Glomerular visceral epithelial cell (primary cell): Measurements from ENCODE around the gene DEUP1.
"Not testable (repeated sequence)": the region's sequence is repeated elsewhere in the genome, so short reads cannot be mapped to it uniquely, and the experiment has no call there.

Experiments used
- DNase-seq: peaks from one replicate; pipeline ENCODE4 v3.0.0-alpha.2; 2016; ENCODE audit errors: extremely low spot score

DEUP1 gene, protein sequence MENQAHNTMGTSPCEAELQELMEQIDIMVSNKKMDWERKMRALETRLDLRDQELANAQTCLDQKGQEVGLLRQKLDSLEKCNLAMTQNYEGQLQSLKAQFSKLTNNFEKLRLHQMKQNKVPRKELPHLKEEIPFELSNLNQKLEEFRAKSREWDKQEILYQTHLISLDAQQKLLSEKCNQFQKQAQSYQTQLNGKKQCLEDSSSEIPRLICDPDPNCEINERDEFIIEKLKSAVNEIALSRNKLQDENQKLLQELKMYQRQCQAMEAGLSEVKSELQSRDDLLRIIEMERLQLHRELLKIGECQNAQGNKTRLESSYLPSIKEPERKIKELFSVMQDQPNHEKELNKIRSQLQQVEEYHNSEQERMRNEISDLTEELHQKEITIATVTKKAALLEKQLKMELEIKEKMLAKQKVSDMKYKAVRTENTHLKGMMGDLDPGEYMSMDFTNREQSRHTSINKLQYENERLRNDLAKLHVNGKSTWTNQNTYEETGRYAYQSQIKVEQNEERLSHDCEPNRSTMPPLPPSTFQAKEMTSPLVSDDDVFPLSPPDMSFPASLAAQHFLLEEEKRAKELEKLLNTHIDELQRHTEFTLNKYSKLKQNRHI

DNA sequence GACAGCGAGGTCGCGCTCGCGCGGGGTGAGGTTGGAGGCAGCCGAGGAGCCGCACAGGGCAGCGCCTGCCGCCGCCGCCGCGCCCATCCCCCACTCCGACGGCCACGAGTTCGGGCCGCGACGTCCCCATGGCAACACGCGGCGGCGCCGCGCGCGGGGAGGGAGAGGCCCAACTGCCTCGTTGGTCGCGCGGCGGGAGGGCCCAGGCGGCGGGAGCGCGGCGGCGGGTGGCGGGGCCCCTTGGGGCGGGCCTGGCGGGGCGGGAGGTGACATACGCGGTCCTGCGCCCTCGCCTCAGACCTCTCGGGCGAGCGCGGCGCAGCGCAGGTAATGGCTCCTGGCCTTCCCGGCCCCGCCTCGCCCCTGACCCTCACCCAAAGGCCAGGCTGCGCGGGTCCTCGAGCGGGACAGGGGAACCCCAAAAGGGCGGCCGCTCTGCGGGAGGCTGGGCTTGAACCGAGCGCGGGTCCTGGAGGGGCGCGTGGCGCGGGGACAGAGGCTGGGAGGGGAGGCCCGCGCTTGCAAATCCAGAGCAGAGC lies at the start of gene DEUP1:
Gene DEUP1, plus strand, starts transcription at position 297 of the 539 bp plus-strand sequence. CDS start 1,518 bp downstream, outside the sequence.
- no peak for DNase-seq

DNA sequence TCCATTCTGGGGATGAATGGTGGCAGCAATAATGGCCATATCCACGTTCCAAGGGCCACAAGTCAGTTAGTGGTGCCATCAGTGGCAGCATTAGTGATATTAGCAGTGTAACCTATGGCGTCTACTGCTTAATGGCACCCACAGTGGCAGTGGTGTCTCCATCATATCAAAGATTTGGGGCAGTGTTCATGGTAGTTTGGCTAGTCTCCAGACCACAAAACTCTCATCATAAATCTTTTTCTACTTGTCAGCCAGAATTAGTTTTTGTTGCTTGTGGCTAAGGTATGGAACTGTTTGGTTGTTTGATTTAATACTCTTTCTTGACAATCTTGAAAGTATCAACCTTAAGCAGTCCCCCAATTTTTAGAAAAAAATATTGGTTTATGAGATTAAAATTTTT lies 45.1 kb upstream of the DEUP1 start:
- DNase-seq, result no peak

DNA sequence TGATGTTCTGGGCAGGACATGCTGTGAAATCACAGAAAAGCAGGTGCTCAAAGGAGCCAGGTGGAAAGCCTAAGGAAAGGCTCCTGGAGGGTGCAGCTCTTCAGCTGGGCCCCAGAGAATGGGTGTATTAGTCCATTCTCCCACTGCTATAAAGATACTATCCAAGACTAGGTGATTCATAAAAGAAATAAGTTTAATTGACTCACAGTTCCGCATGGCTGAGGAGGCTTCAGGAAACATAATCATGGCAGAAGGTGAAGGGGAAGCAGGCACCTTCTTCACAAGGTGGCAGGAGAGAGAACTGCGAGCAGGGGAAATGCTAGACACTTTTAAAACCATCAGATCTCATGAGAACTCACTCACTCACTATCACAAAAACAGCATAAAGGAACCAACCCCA lies 43.1 kb upstream of the DEUP1 start:
- peak; percentile 15 for DNase-seq

DNA sequence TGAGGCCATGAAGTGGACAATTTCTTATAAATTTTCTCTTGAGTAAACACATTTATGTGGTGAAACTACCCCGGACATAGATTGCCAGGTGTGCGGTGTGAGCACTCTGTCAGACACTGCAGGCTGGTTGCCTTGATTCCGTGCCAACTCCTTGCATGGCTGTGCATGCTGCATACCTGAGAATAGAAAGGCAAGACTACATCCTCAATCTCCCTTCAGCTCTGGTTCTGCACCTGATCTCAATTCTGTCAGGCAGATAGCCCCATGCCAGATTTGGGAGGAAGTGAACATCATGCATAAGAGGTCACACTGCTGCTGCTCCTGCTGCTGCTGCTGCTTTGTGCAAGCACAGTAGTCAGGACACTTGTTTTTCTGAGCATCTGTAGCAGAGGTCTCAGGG lies 42.5 kb upstream of the DEUP1 start:
- no peak for DNase-seq

DNA sequence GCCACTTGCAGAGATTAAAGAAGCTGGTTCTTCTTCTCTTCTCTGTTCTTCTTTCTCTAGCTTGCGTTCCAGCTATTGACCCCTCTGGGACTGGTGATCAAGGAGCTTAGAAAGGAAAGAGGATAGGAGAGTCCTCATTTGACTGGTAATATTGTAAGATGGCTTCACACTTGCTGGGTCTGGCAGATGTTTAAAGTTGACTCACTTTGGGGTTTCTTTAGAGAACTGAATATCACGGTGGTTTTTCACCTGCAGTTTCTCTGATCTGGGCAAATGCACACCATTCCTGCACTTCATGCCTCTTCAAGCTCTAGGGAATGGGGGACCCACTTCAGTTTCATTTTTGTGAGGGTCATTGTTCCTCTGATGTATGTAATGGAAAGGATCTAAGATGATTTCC lies 41.8 kb upstream of the DEUP1 start:
- DNase-seq, result no peak

DNA sequence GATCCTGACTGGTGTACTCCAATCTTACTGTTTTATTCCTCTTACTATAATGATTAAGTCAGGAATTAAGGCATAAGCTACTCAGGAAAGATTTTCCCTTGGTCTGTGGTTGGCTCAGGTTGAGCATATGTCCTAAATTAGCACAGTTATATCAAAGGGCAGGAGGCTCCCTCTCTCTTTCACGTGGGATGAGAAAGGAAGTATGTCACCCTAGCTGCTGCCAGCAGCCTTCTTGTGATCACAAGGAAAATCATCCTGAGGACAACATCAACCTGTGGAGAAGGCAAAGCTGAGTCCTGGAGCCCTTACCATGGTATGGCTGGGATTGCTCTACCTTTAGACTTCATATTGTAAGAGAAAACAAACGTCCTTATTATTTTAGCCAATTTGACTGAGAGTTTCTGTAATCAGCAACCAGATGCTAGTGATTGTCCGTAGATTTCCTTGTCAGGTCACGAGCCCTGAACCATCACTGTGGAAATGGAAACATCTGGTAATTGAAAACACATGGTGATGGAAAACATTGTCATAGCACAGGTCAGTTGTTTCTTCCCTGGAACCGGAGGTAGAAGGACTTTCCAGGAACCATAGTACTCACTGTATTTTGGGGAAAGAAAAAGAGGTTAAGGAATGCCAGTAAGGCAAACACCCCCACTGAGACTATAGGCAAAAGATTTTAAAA lies 40.6 kb upstream of the DEUP1 start:
- DNase-seq, result no peak

DNA sequence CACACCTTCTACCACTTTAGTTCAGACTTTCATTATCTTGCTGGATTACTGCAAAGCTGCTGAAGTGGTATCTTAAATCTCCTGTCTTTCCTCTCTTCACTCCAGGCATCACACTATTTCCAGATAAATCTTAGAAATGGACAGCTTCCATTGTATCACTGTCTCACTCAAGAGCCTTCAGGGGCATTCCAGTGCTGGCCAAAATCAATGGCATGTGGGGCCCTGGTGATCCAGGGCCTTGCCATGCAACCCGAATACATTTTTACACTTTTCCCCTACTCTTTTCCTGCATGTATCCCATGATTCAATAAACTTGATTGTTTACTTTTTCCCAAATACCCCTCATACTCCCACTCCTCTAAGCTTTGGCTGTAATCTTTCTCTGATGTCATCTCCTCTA lies 39.4 kb upstream of the DEUP1 start:
- DNase-seq, result no peak

DNA sequence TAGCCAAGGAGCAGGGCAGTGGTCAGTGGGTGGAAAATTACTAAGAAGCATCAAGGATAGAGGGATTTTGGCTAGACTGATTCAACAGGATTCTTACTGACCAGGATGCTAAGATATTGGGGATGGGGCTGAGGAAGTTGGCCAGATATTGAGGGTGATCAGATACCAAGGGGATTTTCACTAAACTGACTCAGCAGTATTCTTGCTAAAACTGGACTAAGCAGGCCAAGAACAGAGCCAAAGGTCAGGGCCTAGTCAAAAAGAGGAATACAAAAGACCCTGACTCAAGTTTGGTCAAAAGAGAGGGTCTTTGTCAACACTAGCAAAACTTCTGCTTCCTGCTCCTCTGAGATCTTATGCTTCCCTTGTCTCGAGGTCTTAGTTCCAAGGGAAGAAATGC lies 38.6 kb upstream of the DEUP1 start:
- no peak for DNase-seq

DNA sequence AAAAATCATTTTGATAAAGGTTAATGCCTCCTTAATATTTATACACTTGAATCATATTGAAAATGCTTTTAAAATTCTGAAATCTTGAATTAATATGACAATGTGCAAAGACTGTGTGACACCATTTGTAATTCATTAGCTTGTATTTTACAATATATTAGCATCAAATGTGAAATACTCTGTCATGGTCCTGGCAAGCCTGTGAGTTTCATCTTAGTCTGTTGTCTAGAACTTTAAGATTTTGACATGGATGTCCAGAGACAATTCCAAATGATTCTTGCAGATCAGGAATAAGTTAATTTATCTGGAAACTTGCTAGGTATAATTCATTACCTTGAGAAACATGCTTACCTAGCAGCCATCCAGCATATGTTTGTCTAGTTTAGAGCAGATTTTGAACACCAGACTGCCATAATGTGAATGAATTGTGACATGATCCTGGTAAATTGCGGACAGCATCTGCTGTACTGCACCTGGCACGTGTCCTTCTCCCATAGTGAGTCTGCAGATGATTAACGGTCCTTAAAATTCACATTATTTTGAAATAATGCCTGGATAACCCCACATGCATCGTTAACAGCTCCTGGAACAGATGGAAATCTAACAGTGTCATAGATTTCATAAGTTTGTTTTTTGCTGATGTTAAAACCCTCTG lies 34.5 kb upstream of the DEUP1 start:
- no peak for DNase-seq

DNA sequence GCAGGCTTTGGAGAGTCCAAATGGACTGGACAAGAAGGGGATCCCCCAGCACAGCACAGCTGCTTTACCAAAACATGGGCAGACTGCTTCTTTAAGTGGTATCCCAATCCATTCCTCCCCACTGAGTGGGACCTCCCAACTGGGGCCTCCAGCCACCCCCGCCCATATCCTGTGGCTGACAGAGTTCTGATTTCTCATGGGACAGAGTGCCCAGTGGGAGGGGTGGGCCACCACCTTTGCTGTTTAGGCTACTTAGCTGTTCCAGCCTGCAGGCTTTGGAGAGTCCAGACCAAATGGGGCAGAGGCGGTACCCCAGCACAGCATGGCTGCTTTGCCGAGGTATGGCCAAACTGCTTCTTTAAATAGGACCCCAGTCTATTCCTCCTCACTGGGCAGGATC lies 26.9 kb upstream of the DEUP1 start:
- no peak for DNase-seq

DNA sequence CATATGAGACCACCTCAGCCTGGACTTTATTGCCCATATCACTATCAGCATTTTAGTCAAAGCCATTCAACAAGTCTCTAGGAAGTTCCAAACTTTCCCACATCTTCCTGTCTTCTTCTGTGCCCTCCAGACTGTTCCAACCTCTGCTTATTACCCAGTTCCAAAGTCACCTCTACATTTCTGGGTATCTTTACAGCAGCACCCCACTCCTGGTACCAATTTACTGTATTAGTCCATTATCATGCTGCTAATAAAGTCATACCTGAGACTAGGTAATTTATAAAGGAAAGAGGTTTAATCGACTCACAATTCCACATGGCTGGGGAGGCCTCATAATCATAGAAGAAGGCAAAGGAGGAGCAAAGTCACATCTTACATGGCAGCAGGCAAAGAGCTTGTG lies 16.1 kb upstream of the DEUP1 start:
- not testable (repeated sequence) for DNase-seq

DNA sequence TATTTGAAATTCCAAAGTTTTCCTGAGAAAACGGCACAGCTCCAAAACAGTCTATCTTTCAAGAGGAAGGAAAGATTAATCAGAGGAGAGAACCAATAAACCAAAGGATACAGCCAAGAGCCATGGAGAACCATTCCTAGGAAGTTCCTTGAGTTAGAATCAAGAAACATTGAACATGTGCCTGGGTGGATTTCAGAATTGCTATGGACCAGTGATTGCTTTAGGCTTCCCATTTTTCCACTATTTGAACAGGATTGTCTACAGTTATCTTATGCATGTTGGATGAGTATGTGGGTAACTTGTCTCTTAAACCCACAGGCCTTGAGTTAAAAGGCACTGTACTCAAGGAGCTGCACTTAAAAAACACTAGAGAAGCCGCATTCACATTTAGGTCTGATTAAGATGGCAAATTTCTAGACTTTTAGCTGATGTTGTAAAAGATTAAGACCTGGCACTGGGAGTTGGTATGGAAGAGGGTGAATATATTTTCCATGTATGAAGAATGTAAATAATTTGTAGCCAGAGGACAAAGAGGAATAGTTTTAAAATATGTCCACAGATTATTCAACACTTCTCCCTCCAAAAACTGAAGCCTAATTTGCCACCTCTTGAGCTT lies 11.2 kb upstream of the DEUP1 start:
- no peak for DNase-seq

DNA sequence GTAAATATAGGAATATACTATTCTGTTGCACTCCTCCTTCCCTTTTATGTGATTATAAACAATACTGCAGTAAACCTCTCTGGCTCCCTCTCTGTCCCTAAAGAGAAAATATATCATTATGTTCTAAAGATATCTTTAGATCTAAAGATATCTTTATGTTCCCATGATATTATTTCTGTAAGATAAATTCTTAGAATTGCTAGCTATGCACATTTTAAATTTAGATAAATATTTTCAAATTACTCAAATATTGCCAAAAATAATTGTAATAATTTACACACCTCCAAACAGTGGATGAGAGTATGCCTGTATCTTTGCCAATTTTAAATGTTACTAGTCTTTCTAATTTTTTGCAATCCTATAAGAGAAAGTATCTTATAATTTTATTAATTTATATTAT lies 10.3 kb upstream of the DEUP1 start:
- no peak for DNase-seq

DNA sequence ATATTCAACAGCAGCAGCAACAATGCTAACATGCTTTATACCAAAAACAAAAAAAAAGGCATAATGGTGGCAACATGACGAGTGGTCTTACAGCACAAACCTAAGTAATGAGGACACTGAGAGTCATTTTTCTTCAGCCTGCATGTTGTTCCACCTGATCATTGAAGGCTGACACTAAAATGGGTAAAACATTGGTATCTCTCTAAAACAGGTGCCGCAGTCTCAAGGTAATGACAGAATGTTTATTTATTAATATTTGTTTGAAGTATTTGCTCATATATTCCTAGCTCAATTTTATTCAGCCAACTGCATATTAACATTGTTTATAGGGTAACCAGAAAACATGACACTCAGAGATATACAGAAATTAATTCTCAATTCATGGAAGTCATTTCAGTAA lies 8.3 kb upstream of the DEUP1 start:
- no peak for DNase-seq

DNA sequence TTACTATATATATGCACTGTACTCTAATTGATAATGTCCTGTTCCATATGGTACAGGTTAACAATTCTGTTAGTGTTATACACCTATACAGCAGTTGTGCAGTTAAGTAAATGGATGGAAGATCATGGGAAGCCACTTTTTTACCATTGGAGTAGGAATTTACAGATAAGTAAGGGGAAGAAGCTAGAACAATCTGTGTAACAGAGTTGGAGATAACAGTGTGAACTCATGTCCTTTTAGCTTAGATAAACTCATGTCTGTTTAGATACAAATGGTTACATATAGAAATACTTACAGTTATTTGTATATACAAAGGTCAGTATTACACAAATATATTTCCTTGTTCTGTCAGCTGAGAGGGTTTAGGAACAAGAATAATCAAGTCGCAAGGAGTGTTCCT lies 6.8 kb upstream of the DEUP1 start:
- no peak for DNase-seq

DNA sequence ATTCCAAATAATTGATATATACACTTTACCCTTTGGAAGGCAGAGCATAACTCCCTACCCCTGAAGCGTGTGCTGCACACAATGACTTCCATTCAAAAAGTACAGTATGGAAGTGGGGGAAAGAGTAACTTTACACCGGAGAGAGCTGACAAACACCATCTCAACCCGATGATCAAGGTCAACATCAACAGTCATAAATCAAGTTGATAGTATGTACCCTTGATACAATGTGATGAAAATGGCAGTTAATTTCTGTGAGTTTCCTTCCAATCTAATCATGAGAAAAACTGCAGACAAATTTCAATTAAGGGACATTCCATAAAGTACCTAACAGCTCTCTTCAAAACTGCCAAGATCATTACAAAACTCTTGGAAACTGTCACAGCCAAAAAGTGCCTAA lies 6.0 kb upstream of the DEUP1 start:
- DNase-seq, result no peak

DNA sequence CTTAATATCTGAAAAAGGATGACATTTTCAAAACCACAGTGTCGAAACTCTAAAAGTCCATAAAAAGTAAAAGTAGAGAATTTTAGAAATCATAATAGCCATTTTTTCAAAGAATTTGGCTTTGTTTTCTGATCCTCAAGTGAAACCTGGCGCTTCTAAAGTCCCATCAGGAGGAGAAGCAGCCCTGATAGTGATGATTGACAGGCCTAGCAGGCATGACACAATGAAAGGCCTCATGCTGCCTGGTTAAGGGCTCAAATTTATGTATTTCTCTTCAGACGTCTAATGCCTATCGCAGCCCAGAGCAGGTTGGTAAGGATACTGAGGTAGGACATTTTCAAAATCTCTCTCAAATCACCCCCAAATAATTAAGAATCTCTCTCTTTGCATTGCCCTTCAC lies 3.9 kb upstream of the DEUP1 start:
- no peak for DNase-seq

DNA sequence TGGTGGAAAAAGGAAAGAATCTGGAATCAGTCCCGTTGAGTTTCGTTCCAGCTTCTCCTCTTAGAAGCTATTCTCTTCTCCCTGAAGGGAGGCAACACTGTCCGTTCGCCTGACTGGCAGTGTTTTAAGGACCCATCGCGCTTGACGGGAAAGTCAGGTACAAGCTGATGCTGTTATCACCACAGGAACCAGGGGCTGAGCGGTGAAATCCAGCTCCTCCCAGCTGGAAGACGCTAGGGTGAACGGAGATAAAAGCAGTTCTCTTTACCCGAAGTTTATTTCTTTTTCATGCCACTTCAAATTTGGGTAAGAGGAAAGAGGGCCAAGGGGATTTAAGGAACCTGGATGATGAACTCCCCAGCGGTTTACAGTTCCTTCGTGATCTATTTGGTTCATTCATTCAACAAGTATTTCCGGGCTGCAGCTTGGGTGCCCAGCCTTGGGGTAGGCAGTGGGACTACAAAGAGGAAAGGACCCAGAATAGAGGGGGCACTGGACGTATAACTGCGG lies 551 bp upstream of the DEUP1 start:
- no peak for DNase-seq

DNA sequence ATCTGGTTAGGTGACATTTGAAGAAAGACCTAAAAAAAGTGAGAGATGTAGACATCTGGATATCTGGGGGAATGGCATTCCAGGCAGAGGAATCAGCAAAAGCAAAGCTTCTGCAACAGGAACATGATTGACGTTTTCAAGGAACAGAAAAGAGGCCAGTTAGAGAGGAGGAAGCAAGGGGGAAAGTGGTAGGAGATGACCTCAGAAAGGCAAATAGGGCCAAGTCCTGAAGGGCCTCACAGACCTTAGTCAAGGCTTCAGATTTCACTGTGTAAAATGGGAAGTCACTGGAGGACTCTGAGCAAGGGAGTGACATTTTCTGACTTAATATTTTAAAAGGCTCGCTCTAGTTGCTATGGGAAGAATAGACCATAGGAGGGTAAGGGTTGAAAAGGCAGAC lies 9.7 kb downstream of the DEUP1 start:
- no peak for DNase-seq

DNA sequence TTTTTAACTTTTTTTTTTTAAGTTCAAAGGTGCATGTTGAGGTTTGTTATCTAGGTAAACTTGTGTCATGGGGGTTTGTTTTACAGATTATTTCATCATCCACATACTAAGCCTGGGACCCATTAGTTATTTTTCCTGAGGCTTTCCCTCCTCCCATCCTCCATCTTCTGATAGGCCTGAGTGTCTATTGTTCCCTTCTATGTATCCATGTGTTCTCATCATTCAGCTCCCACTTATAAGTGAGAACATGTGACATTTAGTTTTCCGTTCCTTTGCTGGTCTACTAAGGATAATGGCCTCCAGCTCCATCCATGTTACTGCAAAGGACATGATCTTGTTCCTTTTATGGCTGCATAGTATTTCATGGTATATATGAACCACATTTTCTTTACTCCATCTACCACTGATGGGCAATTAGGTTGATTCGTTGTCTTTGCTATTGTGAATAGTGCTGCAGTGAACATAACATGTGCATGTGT lies 14.4 kb downstream of the DEUP1 start:
- DNase-seq, result no peak

DNA sequence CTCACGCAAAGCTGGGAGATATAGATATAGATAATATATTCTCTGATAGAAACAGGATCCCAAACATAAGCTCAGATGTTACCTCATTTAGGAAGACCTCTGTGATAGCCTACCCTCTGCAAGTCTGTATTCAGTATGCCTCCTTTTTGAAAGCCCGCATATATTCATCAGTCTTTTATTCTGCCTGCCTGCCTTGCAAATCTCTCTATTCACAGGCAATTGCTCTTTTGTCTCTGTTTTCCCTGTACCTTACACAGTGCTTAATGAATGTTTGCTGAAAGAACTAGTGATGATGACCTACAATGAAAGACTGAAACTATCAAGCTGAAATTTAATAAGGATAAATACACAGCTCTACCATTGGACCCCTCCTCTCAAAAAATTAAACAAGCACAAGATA lies 18.4 kb downstream of the DEUP1 start:
- no peak for DNase-seq
